Measurements from ENCODE around the gene CXXC1. TPM values are rescaled to one million over a fixed set of nuclear protein-coding genes. Genes with fewer than 3 reads are reported as not detected.
"Not testable (repeated sequence)": the region's sequence is repeated elsewhere in the genome, so short reads cannot be mapped to it uniquely, and the experiment has no call there.

CXXC1 gene
- total and polyA plus RNA-seq, 3 donors from 2014 or later: 73.4 to 137 (median 109) TPM

GRCh38 chr18:50289108-50289443 lies 1.6 kb upstream of the CXXC1 start:
- H3K27ac ChIP-seq: no peak overlapping the region
- TF ChIP-seq POLR2A (IDR thresholded peaks at IDR 0.05) (no peak), CTCF (IDR thresholded peaks at IDR 0.05) (no peak)
- no peak overlapping the region for H3K4me3 ChIP-seq
- H3K36me3 ChIP-seq (ENCODE audit: low read depth, missing control alignments): no peaks in the 10 kb centered on the region
- no peaks in the 10 kb centered on the region for H3K9me3 ChIP-seq
- no peaks in the 10 kb centered on the region for H3K27me3 ChIP-seq
- peaks cover 2% of the 10 kb centered on the region for H3K4me1 ChIP-seq
- intact Hi-C loops (cut with DNase I; ENCODE audit: low total_unique reads): no loop called here
- no peak for DNase-seq
- WGBS, 2 donors: 65 to 71% methylated on average over 4 of the region's 4 CpGs

GRCh38 chr18:50288348-50289107 lies 1.0 kb upstream of the CXXC1 start:
- H3K9me3 ChIP-seq; intact Hi-C loops (cut with DNase I; ENCODE audit: low total_unique reads); H3K27me3 ChIP-seq; H3K4me1 ChIP-seq; DNase-seq; H3K36me3 ChIP-seq (ENCODE audit: low read depth, missing control alignments): not testable (repeated sequence)
- H3K27ac ChIP-seq: peak overlapping the region; percentile 87 to 90
- peak overlapping the region; percentile 69 to 72 for H3K4me3 ChIP-seq
- 51 to 64% methylated on average over 21 of the region's 21 CpGs for WGBS, 2 donors

GRCh38 chr18:50287028-50287440 lies 458 bp downstream of the CXXC1 start:
- no peak for DNase-seq
- 1% methylated on average over 27 of the region's 27 CpGs for WGBS, 2 donors
- TF ChIP-seq POLR2A (IDR thresholded peaks at IDR 0.05): no peak
- Histone ChIP-seq H3K4me3 (peak overlapping the region; percentile 69 to 72), H3K27me3 (no peaks in the 10 kb centered on the region), H3K9me3 (no peaks in the 10 kb centered on the region), H3K4me1 (peaks cover 4% of the 10 kb centered on the region), H3K27ac (peak overlapping the region; percentile 87 to 90), H3K36me3 (ENCODE audit: low read depth, missing control alignments) (no peaks in the 10 kb centered on the region)
- intact Hi-C loops (cut with DNase I; ENCODE audit: low total_unique reads): no loop called here

GRCh38 chr18:50286391-50287027 lies 983 bp downstream of the CXXC1 start:
- no peaks in the 10 kb centered on the region for H3K36me3 ChIP-seq (ENCODE audit: low read depth, missing control alignments)
- intact Hi-C loops (cut with DNase I; ENCODE audit: low total_unique reads): no loop called here
- H3K4me1 ChIP-seq: peaks cover 6% of the 10 kb centered on the region
- no peaks in the 10 kb centered on the region for H3K27me3 ChIP-seq
- peak; percentile 42 for DNase-seq
- H3K9me3 ChIP-seq: no peaks in the 10 kb centered on the region
- 9 to 12% methylated on average over 14 to 23 of the region's 23 CpGs for WGBS, 2 donors
- H3K4me3 ChIP-seq: peak overlapping the region; percentile 69 to 72
- no peak for TF ChIP-seq POLR2A (IDR thresholded peaks at IDR 0.05)
- TF ChIP-seq CTCF (IDR thresholded peaks at IDR 0.05): no peak
- peak overlapping the region in 1 of 2 donors; percentile 90 for H3K27ac ChIP-seq

- H3K27ac ChIP-seq: no peak overlapping the region
- H3K9me3 ChIP-seq: no peaks in the 10 kb centered on the region
- H3K36me3 ChIP-seq (ENCODE audit: low read depth, missing control alignments): no peaks in the 10 kb centered on the region
- H3K4me3 ChIP-seq: no peak overlapping the region
- 83 to 93% methylated on average over 6 to 24 of the region's 24 CpGs for WGBS, 2 donors
- no peaks in the 10 kb centered on the region for H3K27me3 ChIP-seq
- TF ChIP-seq CTCF (IDR thresholded peaks at IDR 0.05): no peak
- TF ChIP-seq POLR2A (IDR thresholded peaks at IDR 0.05): no peak
- peaks cover 6% of the 10 kb centered on the region for H3K4me1 ChIP-seq
- intact Hi-C loops (cut with DNase I; ENCODE audit: low total_unique reads): no loop called here
- no peak for DNase-seq
Observed at GRCh38 chr18:50285631-50286321, 1.7 kb downstream of the CXXC1 start.
